Natural killer cell (primary cell): ENCODE results near the gene CRYBB2. TPM values are rescaled to one million over a fixed set of nuclear protein-coding genes. Genes with fewer than 3 reads are reported as not detected.
"Not testable (repeated sequence)": the region's sequence is repeated elsewhere in the genome, so short reads cannot be mapped to it uniquely, and the experiment has no call there.

Source experiments
- ATAC-seq, 3 donors: fragments of 150-1000 bp in 2 of 3; fragments of 200-7000 bp in 1 of 3; cut with Tn5 transposase; 1 replicate in 1 of 3; 2 replicates in 2 of 3; pipeline ENCODE4 v1.10.0; 2021; ENCODE audit warnings: mild to moderate bottlenecking in 2 of 3, moderate library complexity in 2 of 3
- DNase-seq, 2 donors: peaks; one replicate each; pipeline versions ENCODE4 v3.0.0 to v3.0.0-alpha.2; 2013 to 2021; ENCODE audit warnings: mixed read lengths in 1 of 2
- H3K27ac ChIP-seq: one replicate; pipeline ENCODE4 v1.5.1; 2013; ENCODE audit warnings: mild to moderate bottlenecking, low read length
- H3K27me3 ChIP-seq: one replicate; pipeline ENCODE4 v1.6.1; 2013; ENCODE audit warnings: low read length; ENCODE audit not compliant: control insufficient read depth, insufficient read depth
- H3K36me3 ChIP-seq: one replicate; pipeline ENCODE4 v1.6.1; 2013; ENCODE audit warnings: low read length; ENCODE audit not compliant: control insufficient read depth, insufficient read depth
- H3K4me1 ChIP-seq: one replicate; pipeline ENCODE4 v1.6.1; 2013; ENCODE audit warnings: low read length; ENCODE audit not compliant: control insufficient read depth, insufficient read depth
- H3K4me3 ChIP-seq: one replicate; pipeline ENCODE4 v1.5.1; 2013; ENCODE audit warnings: low read length
- H3K9me3 ChIP-seq: one replicate; pipeline ENCODE4 v1.6.1; 2013; ENCODE audit warnings: low read length; ENCODE audit not compliant: control insufficient read depth, insufficient read depth
- H3K27ac Mint-ChIP-seq, 2 donors: one replicate each; pipeline ENCODE4 v1.8.0; 2022; ENCODE audit warnings: mild to moderate bottlenecking in 2 of 2, mixed read lengths in 2 of 2, moderate library complexity in 1 of 2
- H3K27me3 Mint-ChIP-seq, 2 donors: one replicate each; pipeline ENCODE4 v1.8.0; 2022; ENCODE audit warnings: low read depth in 2 of 2, mixed read lengths in 2 of 2
- H3K36me3 Mint-ChIP-seq: one replicate; pipeline ENCODE4 v1.8.0; 2022; ENCODE audit warnings: mixed read lengths
- H3K4me1 Mint-ChIP-seq, 2 donors: one replicate each; pipeline ENCODE4 v1.8.0; 2022; ENCODE audit warnings: mixed read lengths in 2 of 2
- H3K4me3 Mint-ChIP-seq: one replicate; pipeline ENCODE4 v1.8.0; 2022; ENCODE audit warnings: mild to moderate bottlenecking, moderate library complexity, mixed read lengths
- H3K9me3 Mint-ChIP-seq, 2 donors: one replicate each; pipeline ENCODE4 v1.8.0; 2022; ENCODE audit warnings: mixed read lengths in 2 of 2
- WGBS: methylation state at CpG from one replicate; pipeline ENCODE4 v1.1.7; 2013; ENCODE audit warnings: missing lambda C conversion rate; ENCODE audit not compliant: insufficient coverage; 5-methylcytosine and 5-hydroxymethylcytosine counted together
- intact Hi-C: fragments of 100-400 bp; cut with micrococcal nuclease; formaldehyde crosslinking; loops from one replicate; pipeline ENCODE4 v1.14.2; 2022
- total RNA-seq, 4 donors: library from RNA; stranded (reverse); fragments of 120-200 nt in 1 of 4; gene quantifications; one replicate each; pipeline versions ENCODE4 v1.2.3 to v1.2.4, GENCODE V29; 2013 to 2022
- TF ChIP-seq, protein P1 (sequence below): fragments of 200-600 bp; IDR thresholded peaks from one replicate; pipeline ENCODE4 v1.8.0; 2022; ENCODE audit warnings: antibody characterized with exemption

The CRYBB2 gene
- total RNA-seq, 3 donors from 2014 or later (not counting 1 experiment from before 2014, with no cell fraction given) = not detected

DNA sequence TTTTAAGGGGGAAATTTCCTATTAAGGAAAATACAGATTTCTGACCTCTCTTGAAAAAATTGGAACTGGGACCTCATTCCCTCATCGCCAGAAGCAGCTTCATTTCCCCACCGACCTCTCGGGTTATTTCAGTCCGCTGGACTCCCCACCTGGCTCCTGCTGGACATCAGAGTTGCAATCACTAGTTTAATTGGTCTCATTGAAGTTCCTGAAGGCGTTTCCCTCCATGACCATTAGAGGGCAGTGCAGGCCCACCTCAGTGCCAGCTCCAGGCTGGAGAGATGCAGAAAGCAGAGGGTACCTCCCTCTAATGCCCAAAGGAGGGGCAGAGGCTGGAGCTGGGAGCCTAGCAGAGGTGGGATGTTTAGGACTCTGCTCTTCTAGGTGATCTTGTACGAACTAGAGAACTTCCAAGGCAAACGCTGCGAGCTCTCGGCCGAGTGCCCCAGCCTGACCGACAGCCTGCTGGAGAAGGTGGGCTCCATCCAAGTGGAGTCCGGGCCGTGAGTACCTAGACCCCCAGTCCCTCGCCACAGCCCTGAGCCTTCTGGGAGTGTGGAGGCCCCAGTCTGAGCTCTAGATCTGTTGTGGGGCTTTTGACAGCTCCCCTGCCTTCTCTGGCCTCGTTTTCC lies 17.0 kb upstream of the CRYBB2 start:
- ATAC-seq (peak; percentile 62 to 84 (median 68)), DNase-seq (peak; percentile 40 to 71)
- Histone ChIP-seq H3K27ac (no peak overlapping the region), H3K4me3 (no peak overlapping the region), H3K9me3 (no peaks in the 10 kb centered on the region), H3K27me3 (no peaks in the 10 kb centered on the region), H3K4me1 (no peaks in the 10 kb centered on the region), H3K36me3 (no peaks in the 10 kb centered on the region)
- Mint-ChIP-seq H3K36me3 (no peaks in the 10 kb centered on the region), H3K4me3 (no peak overlapping the region), H3K4me1 (peaks cover 0 to 5% of the 10 kb centered on the region in 2 donors), H3K27ac (no peak overlapping the region), H3K27me3 (no peaks in the 10 kb centered on the region), H3K9me3 (no peaks in the 10 kb centered on the region)
- TF ChIP-seq, protein P1, sequence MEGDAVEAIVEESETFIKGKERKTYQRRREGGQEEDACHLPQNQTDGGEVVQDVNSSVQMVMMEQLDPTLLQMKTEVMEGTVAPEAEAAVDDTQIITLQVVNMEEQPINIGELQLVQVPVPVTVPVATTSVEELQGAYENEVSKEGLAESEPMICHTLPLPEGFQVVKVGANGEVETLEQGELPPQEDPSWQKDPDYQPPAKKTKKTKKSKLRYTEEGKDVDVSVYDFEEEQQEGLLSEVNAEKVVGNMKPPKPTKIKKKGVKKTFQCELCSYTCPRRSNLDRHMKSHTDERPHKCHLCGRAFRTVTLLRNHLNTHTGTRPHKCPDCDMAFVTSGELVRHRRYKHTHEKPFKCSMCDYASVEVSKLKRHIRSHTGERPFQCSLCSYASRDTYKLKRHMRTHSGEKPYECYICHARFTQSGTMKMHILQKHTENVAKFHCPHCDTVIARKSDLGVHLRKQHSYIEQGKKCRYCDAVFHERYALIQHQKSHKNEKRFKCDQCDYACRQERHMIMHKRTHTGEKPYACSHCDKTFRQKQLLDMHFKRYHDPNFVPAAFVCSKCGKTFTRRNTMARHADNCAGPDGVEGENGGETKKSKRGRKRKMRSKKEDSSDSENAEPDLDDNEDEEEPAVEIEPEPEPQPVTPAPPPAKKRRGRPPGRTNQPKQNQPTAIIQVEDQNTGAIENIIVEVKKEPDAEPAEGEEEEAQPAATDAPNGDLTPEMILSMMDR = peak; percentile 86
- WGBS = 54% methylated on average over 15 of the region's 15 CpGs
- intact Hi-C loops = loop anchor here (1.0 kb wide), 1 partner anchor 121 kb away; no protein-coding TSS in a partner anchor

DNA sequence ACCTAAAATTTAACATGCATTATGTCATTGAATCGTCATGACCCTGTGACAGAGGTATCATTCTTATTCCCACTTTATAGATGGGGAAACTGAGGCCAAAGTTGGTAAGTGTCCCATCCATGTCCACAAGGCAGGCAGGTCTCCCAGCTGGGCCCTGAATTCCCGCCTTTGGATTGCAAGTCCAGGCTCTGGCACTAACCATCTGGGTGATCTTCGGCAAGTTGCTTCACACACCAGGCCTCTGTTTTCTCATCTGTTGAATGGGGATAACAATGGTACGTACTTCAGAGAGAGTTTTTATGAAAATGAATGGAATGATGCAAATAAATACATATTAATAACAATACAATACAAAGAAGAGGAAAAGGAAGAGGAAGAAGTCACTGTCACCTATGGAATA lies 16.4 kb upstream of the CRYBB2 start:
- Histone ChIP-seq H3K36me3 (no peaks in the 10 kb centered on the region), H3K4me3 (no peak overlapping the region), H3K27me3 (no peaks in the 10 kb centered on the region), H3K9me3 (no peaks in the 10 kb centered on the region), H3K27ac (no peak overlapping the region), H3K4me1 (no peaks in the 10 kb centered on the region)
- H3K27me3 Mint-ChIP-seq = peaks cover 0 to 3% of the 10 kb centered on the region in 2 donors
- no peaks in the 10 kb centered on the region for H3K9me3 Mint-ChIP-seq
- no peaks in the 10 kb centered on the region for H3K36me3 Mint-ChIP-seq
- WGBS = 87% methylated on average over 2 of the region's 4 CpGs
- ATAC-seq (no peak), DNase-seq (no peak)
- intact Hi-C loops = no loop called here
- H3K4me3 Mint-ChIP-seq = no peak overlapping the region
- peaks cover 0 to 5% of the 10 kb centered on the region in 2 donors for H3K4me1 Mint-ChIP-seq
- TF ChIP-seq, protein P1 = no peak
- H3K27ac Mint-ChIP-seq = no peak overlapping the region

DNA sequence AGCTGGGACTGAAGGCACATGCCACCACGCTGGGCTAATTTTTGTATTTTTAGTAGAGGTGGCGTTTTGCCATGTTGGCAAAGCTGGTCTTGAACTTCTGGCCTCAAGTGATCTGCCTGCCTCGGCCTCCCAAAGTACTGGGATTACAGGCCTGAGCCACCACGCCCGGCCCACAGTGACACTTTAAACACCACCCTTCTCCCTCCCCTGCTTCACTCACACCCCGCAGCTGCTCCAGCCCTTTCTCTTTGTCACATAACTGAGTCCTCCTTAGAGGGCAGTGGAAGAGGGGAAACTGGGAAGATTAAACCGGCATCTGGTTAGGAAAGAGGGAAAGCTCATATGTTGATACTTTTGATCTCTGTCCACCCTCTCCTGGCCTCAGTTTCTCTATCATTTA lies 14.9 kb upstream of the CRYBB2 start:
- ATAC-seq, H3K27ac Mint-ChIP-seq, intact Hi-C loops, DNase-seq, H3K27me3 Mint-ChIP-seq, H3K4me3 Mint-ChIP-seq, H3K27me3 ChIP-seq, H3K9me3 Mint-ChIP-seq, H3K9me3 ChIP-seq, H3K4me1 ChIP-seq, H3K4me1 Mint-ChIP-seq, H3K27ac ChIP-seq, H3K4me3 ChIP-seq, H3K36me3 Mint-ChIP-seq, H3K36me3 ChIP-seq: not testable (repeated sequence)
- WGBS = 81% methylated on average over 6 of the region's 7 CpGs

DNA sequence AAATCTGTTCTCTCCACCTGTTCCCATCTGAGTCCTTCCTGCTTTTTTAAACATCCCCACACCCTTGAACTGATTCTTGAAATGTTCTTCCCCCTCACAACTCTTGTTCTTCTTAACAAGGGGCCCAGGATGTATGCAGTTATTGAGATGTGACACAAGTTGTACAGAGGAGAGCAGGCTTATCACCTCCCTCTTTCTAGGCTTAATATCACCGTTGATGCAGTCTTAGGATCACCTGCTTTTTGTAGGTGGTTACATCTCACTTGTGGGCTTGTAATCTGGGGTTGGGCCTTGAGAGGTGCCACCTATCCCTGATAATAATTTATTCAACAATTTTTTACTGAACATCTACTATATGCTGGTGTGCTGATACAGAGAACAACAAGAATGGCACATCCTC lies 13.6 kb upstream of the CRYBB2 start:
- no peak overlapping the region for H3K4me3 ChIP-seq
- TF ChIP-seq, protein P1 = no peak
- Mint-ChIP-seq H3K4me3 (no peak overlapping the region), H3K9me3 (no peaks in the 10 kb centered on the region), H3K4me1 (peaks cover 0 to 5% of the 10 kb centered on the region in 2 donors), H3K36me3 (no peaks in the 10 kb centered on the region), H3K27ac (no peak overlapping the region), H3K27me3 (peaks cover 0 to 3% of the 10 kb centered on the region in 2 donors)
- 86% methylated on average over 1 of the region's 1 CpG for WGBS
- no peaks in the 10 kb centered on the region for H3K27me3 ChIP-seq
- no peaks in the 10 kb centered on the region for H3K36me3 ChIP-seq
- no peaks in the 10 kb centered on the region for H3K4me1 ChIP-seq
- H3K9me3 ChIP-seq = no peaks in the 10 kb centered on the region
- no peak for DNase-seq
- no peak for ATAC-seq
- intact Hi-C loops = no loop called here
- H3K27ac ChIP-seq = no peak overlapping the region
